Stomach (tissue), 9 donors: ENCODE measurements around the gene MYOD1. TPM values are rescaled to one million over a fixed set of nuclear protein-coding genes. Genes with fewer than 3 reads are reported as not detected.

Experiments used
- DNase-seq, 2 donors: peaks; one replicate each; pipeline versions ENCODE4 v3.0.0 to v3.0.0-alpha.2; 2013 to 2019
- H3K27ac ChIP-seq, 5 donors: fragments of 200-600 bp in 4 of 5; sonication (generic) in 4 of 5; one replicate each; pipeline ENCODE4 v1.5.1; 2013 to 2019; ENCODE audit warnings: mild to moderate bottlenecking in 1 of 5, moderate library complexity in 1 of 5
- H3K27me3 ChIP-seq, 3 donors: fragments of 200-600 bp; sonication (generic); one replicate each; pipeline ENCODE4 v1.5.1; 2017 to 2019; ENCODE audit warnings: mixed run types in 1 of 3
- H3K36me3 ChIP-seq, 4 donors: fragments of 200-600 bp; sonication (generic); 1 replicate in 3 of 4; 2 replicates in 1 of 4; pipeline ENCODE4 v1.5.1; 2016 to 2019
- H3K4me1 ChIP-seq, 4 donors: fragments of 200-600 bp; sonication (generic); one replicate each; pipeline ENCODE4 v1.5.1; 2016 to 2019
- H3K4me3 ChIP-seq, 4 donors: fragments of 200-600 bp; sonication (generic) in 3 of 4; one replicate each; pipeline ENCODE4 v1.5.1; 2016 to 2019; ENCODE audit warnings: mild to moderate bottlenecking in 1 of 4
- H3K9me3 ChIP-seq, 4 donors: fragments of 200-600 bp; sonication (generic); one replicate each; pipeline ENCODE4 v1.5.1; 2016 to 2019
- CTCF ChIP-seq, 7 experiments: fragments of 450-650 bp in 4 of 7; fragments of 200-600 bp in 3 of 7; sonication (generic) in 3 of 7; IDR thresholded peaks; one replicate each; pipeline ENCODE4 v1.5.1; 2016 to 2019; ENCODE audit warnings: antibody characterized with exemption in 7 of 7, control low read depth in 2 of 7, mild to moderate bottlenecking in 1 of 7
- EP300 ChIP-seq: sonication (generic); formaldehyde crosslinking; IDR thresholded peaks from one replicate; pipeline ENCODE4 v1.6.1; 2017; ENCODE audit warnings: antibody characterized with exemption
- POLR2A ChIP-seq, 4 donors: fragments of 450-650 bp; IDR thresholded peaks; one replicate each; pipeline ENCODE4 v1.6.1; 2016; ENCODE audit warnings: antibody characterized with exemption in 4 of 4, control low read depth in 2 of 4, mild to moderate bottlenecking in 1 of 4, moderate library complexity in 1 of 4
- POLR2AphosphoS5 ChIP-seq, 3 donors: sonication (generic); formaldehyde crosslinking; IDR thresholded peaks; one replicate each; pipeline ENCODE4 v1.6.1; 2016; ENCODE audit warnings: antibody characterized with exemption in 3 of 3
- WGBS, 5 donors: extraction: QIAGEN DNeasy Blood & Tissue Kit in 3 of 5; methylation state at CpG; one replicate each; pipeline versions ENCODE4 v1.1.5 to v1.1.7; 2013 to 2018; 5-methylcytosine and 5-hydroxymethylcytosine counted together
- intact Hi-C: fragments of 100-400 bp; cut with DNase I; formaldehyde crosslinking; loops from one replicate; pipeline ENCODE4 v1.15.1; 2023; ENCODE audit warnings: low total_unique reads
- polyA plus RNA-seq, 3 donors: library from polyadenylated mRNA; stranded (reverse); fragments of 200-250 nt; gene quantifications; one replicate each; pipeline ENCODE4 v1.2.3, GENCODE V29; 2013
- total RNA-seq, 5 donors: library from RNA; depleted of rRNA; stranded (reverse); fragments of >200 nt; gene quantifications; one replicate each; pipeline versions ENCODE4 v1.1.0 to v1.2.3, GENCODE V29; 2014 to 2016
- donor health status: healthy with polysubstance abuse.
- donor health status: Bipolar disorder and iron deficiency.
- donor health status: healthy.

The MYOD1 gene
- total and polyA plus RNA-seq, 8 donors, result not detected

GRCh38 chr11:17755891-17756290 lies 36.5 kb downstream of the MYOD1 start:
- 67 to 87% (median 80%) methylated on average over 3 of the region's 3 CpGs for WGBS, 5 donors
- intact Hi-C loops, result no loop called here

GRCh38 chr11:17760102-17761029 lies 41.0 kb downstream of the MYOD1 start:
- H3K4me3 ChIP-seq, result no peak overlapping the region
- H3K27me3 ChIP-seq, result peaks cover 0 to 7% (median 0%) of the 10 kb centered on the region in 3 donors
- intact Hi-C loops, result no loop called here
- DNase-seq, result peak; percentile 61 to 75
- no peak overlapping the region for H3K27ac ChIP-seq
- H3K9me3 ChIP-seq, result peaks cover 0 to 6% (median 0%) of the 10 kb centered on the region in 4 donors
- H3K36me3 ChIP-seq, result no peaks in the 10 kb centered on the region
- WGBS, 5 donors, result 53 to 57% (median 54%) methylated on average over 20 to 23 of the region's 23 CpGs
- H3K4me1 ChIP-seq, result no peaks in the 10 kb centered on the region
- TF ChIP-seq EP300 (no peak), POLR2A (IDR thresholded peaks at IDR 0.05) (no peak), POLR2AphosphoS5 (IDR thresholded peaks at IDR 0.05) (no peak), CTCF (IDR thresholded peaks at IDR 0.05) (peak in 4 of 7 experiments; percentile 40 to 62 (median 46))

More at GRCh38 chr11:17755891-17756290, 36.5 kb downstream of the MYOD1 start:
- H3K4me1 ChIP-seq, result peaks cover 0 to 4% (median 0%) of the 10 kb centered on the region in 4 donors
- H3K4me3 ChIP-seq, result no peak overlapping the region
- TF ChIP-seq POLR2A (IDR thresholded peaks at IDR 0.05) (no peak), EP300 (no peak), POLR2AphosphoS5 (IDR thresholded peaks at IDR 0.05) (no peak), CTCF (IDR thresholded peaks at IDR 0.05) (no peak)
- H3K27me3 ChIP-seq, result peaks cover 0 to 8% (median 0%) of the 10 kb centered on the region in 3 donors
- no peaks in the 10 kb centered on the region for H3K36me3 ChIP-seq
- H3K27ac ChIP-seq, result no peak overlapping the region
- DNase-seq, result no peak
- H3K9me3 ChIP-seq, result peaks cover 0 to 6% (median 0%) of the 10 kb centered on the region in 4 donors

GRCh38 chr11:17762309-17762974 lies 43.1 kb downstream of the MYOD1 start:
- Histone ChIP-seq H3K4me3 (no peak overlapping the region), H3K9me3 (peaks cover 0 to 6% (median 0%) of the 10 kb centered on the region in 4 donors), H3K36me3 (no peaks in the 10 kb centered on the region), H3K27ac (no peak overlapping the region), H3K4me1 (no peaks in the 10 kb centered on the region), H3K27me3 (peaks cover 0 to 7% (median 0%) of the 10 kb centered on the region in 3 donors)
- DNase-seq, result no peak
- WGBS, 5 donors, result 84 to 92% (median 89%) methylated on average over 16 to 17 of the region's 17 CpGs
- TF ChIP-seq EP300, result no peak
- no peak for TF ChIP-seq POLR2AphosphoS5 (IDR thresholded peaks at IDR 0.05)
- TF ChIP-seq POLR2A (IDR thresholded peaks at IDR 0.05), result no peak
- TF ChIP-seq CTCF (IDR thresholded peaks at IDR 0.05), result no peak
- intact Hi-C loops, result no loop called here

DNA sequence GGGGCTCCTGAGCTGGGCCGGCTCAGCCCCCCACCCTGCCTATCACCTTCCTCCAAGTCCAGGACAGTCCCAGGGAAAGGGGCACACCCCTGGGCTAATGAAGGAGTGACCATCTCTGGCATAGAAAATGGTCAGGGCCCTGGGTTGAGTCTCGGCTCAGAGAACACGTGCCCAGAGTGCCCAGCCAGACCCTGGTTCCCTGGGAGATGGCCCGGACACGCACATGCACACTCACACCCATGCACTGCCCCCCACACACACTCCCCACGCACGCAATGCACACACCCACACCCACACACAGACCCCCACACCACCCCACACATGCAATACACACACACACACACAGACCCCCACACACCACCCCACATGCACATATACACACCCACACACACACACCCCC lies 43.9 kb downstream of the MYOD1 start:
- Histone ChIP-seq H3K4me3 (no peak overlapping the region), H3K27me3 (peaks cover 0 to 7% (median 0%) of the 10 kb centered on the region in 3 donors), H3K4me1 (no peaks in the 10 kb centered on the region), H3K9me3 (peaks cover 0 to 6% (median 0%) of the 10 kb centered on the region in 4 donors), H3K36me3 (no peaks in the 10 kb centered on the region), H3K27ac (no peak overlapping the region)
- DNase-seq, result no peak
- 73 to 87% (median 78%) methylated on average over 7 of the region's 7 CpGs for WGBS, 5 donors
- TF ChIP-seq CTCF (IDR thresholded peaks at IDR 0.05) (no peak), EP300 (no peak), POLR2AphosphoS5 (IDR thresholded peaks at IDR 0.05) (no peak), POLR2A (IDR thresholded peaks at IDR 0.05) (no peak)
- intact Hi-C loops, result no loop called here
